OCI-LY7 (cell line): Measurements from ENCODE around the gene GLS.

ENCODE experiments used
- CTCF ChIP-seq: fragments of 200-600 bp; sonication (generic); conservative IDR thresholded peaks from 2 replicates; pipeline ENCODE4 v1.5.1; 2014; ENCODE audit warnings: mild to moderate bottlenecking, antibody characterized with exemption, low read length, moderate library complexity, mixed read lengths
- EZH2phosphoT487 ChIP-seq: fragments of 200-600 bp; sonication (generic); IDR thresholded peaks from 2 replicates; pipeline ENCODE4 v1.6.1; 2018; ENCODE audit warnings: low read depth, borderline replicate concordance, mild to moderate bottlenecking, mixed run types, antibody characterized with exemption, low read length, moderate library complexity, mixed read lengths

- TF ChIP-seq CTCF (no peak), EZH2phosphoT487 (no peak)
Measured at GRCh38 chr2:190854726-190855125, 25.9 kb upstream of the GLS start.
